HG03457 (cell line): Measurements from ENCODE around the gene STPG2.

Experiments used
- ATAC-seq: cut with Tn5 transposase; IDR thresholded peaks from one replicate; pipeline ENCODE4 v1.9.1; 2021; ENCODE audit warnings: moderate number of reproducible peaks; ENCODE audit not compliant: unreplicated experiment

STPG2 gene

DNA sequence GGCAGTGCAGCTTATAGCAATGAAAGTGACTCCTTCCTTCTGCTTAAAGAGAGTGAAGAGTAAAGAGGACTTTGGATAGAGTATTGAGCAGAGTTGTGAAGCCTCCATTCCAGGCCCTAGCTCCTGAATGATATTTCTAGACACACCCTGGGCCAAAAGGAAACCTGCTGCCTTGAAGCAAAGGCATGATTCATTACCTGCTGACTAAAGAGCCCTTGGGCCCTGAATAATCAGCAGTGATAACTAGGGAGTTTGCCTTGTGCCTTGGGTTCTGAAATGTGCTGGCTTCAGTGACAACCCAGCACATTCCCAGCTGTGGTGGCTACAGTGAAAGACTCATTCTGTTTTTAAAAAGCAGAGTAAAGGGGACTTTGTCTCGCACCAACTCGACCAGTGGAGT lies 49.2 kb downstream of the STPG2 start:
- no peak for ATAC-seq

DNA sequence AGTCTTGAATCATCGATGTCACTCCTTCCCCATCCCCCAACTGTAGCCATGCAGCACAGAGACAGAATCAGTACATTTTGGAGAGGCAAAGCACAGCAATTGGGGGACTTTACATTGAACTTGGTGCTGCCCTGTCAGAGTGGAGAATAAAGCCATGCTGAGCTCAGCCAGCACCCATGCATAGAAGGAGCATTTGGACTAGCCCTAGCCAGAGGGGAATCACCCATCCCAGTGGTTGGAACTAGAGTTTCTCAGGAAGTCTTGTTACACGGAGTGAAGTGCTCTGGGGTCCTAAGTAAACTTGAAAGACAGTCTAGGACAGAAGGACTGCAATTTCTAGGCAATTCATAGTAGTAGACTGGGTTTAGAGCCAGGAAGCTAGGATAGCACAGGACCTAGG lies 49.6 kb downstream of the STPG2 start:
- no peak for ATAC-seq

- ATAC-seq: no peak
Observed at GRCh38 chr4:98092833-98093439, 50.3 kb downstream of the STPG2 start.

- no peak for ATAC-seq
Observed at GRCh38 chr4:98081936-98082335, 61.3 kb downstream of the STPG2 start.

GRCh38 chr4:98068495-98068894 lies 74.8 kb downstream of the STPG2 start:
- ATAC-seq: no peak

- ATAC-seq: no peak
Observed at GRCh38 chr4:98055800-98056501, 87.3 kb downstream of the STPG2 start.

DNA sequence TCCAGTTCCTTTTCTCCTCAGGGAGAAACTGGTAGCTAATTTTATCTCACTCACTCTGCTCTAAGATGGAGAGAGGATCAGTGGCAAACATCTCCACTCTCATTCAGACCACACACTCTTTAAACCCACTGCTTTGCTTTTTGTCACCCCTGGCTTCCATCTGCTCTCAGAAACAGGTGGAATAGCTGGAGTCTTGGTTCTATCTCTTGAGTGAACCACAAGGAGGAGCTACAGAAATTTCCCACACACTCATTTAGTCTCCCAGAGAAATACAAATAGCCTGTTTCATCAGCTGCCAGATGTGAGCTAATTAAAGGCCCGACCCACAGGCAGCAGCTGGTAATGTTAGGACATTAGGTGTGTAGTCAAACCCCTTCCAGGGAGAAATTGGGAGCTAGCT lies 96.6 kb downstream of the STPG2 start:
- no peak for ATAC-seq

DNA sequence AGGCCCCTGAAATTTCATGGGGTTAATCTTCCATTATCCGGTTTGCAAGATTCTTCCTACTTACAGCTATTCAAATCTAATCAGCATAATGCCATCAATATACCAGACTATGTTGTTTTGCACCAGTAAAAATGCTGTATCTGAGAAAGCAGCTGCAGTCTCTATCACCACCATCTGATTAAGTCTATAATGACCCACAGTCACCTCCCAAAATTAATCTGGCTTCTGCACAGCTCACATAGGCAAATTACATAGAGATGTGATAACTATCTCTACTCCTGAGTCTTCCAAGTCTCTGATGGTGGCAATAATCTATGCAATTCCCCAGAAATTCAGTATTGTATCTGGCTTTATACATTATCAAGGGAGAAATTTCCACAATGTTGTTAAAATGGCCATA lies 113.2 kb downstream of the STPG2 start:
- no peak for ATAC-seq

GRCh38 chr4:98027827-98028226 lies 115.4 kb downstream of the STPG2 start:
- ATAC-seq: no peak

- no peak for ATAC-seq
Observed at GRCh38 chr4:98026362-98026761, 116.9 kb downstream of the STPG2 start.

GRCh38 chr4:98006814-98007412 lies 136.4 kb downstream of the STPG2 start:
- no peak for ATAC-seq

DNA sequence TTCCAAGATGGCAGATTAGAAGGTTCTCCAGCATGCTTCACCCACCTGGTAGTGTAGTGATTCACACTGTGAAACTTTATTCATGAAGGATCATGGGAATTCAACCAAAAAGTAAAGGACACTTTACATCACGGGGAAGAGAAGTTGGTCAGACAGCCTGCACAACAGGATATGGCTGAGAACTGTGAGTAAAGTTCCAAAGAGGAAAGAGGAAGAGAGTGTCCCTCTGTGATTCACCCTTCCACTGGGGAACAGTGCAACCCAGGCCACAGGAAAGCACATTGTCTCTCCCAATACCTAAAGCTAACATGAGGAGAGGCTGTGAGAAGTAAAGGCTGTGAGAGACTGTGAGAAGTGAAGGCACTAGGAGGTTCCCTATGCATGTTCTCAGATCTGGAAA lies 137.2 kb downstream of the STPG2 start:
- ATAC-seq: no peak

GRCh38 chr4:98000940-98001339 lies 142.3 kb downstream of the STPG2 start:
- ATAC-seq: no peak

- ATAC-seq: no peak
Observed at GRCh38 chr4:97998203-97998602, 145.1 kb downstream of the STPG2 start.

DNA sequence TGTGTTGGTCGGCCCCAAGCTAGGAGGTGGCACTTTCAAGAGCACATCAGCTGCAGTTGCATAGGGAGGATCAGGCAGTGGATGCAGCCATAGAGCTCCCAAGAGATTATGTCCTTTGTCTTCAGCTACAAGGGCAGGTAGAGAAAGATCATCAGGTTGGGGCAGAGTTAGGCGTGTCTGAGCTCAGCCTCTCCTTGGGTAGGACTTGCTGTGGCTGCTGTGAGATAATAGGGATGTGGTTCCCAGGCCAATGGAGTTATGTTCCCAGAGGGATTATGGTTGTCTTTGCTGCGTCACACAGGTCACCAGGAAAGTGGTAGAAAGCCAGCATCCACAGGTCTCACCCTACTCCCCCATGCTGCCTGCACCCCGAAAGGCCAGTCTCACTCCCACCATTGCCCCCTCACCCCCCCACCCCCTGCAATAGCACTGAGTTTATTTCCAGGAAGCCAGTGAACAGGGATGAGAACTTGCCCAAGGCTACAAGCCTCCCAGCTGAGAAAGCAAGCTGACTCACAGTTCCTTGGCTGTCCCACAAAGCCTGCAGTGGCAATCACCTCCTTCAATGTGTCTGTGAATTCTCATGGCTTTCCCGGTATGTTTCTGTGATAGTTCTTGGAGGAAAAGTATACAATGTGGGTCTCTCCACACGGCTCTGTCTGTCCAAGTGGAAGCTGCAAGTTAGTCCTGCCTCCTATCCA lies 148.4 kb downstream of the STPG2 start:
- no peak for ATAC-seq

DNA sequence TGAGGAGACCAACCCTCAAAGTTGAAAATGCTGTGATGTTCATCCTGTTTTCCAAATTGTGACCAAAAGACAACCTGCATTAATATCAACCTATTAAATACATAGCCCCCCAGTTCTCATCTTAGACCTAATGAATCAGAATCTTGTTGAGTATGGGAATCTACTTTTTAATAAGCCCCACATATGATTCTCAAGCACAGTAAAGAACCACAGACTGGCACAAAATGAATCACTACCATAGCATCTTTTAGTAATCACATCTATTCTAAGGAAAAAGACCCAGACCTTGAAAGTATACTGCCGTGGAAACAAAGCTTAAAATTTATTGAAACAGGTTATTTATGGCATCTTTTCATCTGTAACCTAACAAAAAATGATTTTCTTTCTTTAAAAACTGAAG lies 152.9 kb downstream of the STPG2 start:
- no peak for ATAC-seq

DNA sequence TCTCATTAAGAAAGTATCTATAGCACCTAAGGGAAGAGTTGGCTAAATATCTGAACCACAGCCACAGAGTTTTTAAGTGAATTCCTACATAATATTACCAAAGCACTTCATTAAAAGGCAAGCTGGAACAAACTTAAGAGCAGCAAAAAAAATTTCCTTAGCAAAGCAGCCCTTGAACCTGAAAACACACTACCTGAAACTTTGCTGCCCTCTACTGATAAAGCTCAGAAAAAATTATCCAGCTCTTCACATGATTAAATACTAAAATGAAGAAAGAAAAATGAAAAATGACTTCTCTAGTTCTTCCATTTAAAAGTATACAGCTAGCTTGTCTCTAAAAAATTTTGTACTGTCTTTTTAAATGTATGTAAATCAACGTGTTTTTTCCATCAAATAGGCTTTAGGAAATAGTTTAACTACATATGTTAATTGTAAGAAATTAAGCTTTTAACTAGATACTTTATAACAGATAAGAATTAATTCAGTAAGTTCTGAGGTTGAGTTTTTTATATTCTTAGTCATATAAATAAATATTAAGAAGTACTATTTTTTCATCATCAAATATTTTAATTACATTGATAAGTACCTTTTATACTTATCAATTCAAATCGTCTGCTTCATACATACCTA lies 156.1 kb downstream of the STPG2 start:
- no peak for ATAC-seq

DNA sequence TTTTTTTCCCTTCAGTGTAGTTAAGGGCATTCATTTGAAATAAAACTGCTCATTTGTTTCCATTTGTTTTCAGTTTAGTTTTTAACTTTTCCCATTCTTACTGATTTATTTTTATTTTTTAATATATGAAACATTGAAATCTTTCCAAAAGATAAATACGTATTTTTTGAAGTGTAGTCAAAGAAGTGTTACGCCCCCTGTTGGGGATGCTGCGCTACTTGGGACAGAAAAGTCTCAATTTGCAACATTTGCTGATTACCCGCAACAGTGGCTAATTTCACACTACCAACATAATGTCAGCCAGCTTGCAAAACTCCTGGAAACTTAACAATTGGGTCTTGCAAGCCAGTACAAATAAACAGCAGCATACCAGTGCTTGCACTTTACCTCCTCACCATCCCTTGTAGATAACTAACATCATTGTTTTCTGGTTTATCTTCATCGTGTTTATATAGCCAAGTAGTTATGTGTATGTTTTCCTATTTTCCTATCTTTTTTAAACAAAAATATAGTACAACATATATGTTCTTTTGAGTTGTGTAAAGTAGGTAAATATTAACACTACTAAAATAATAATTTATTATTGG lies 158.6 kb downstream of the STPG2 start:
- ATAC-seq: no peak

DNA sequence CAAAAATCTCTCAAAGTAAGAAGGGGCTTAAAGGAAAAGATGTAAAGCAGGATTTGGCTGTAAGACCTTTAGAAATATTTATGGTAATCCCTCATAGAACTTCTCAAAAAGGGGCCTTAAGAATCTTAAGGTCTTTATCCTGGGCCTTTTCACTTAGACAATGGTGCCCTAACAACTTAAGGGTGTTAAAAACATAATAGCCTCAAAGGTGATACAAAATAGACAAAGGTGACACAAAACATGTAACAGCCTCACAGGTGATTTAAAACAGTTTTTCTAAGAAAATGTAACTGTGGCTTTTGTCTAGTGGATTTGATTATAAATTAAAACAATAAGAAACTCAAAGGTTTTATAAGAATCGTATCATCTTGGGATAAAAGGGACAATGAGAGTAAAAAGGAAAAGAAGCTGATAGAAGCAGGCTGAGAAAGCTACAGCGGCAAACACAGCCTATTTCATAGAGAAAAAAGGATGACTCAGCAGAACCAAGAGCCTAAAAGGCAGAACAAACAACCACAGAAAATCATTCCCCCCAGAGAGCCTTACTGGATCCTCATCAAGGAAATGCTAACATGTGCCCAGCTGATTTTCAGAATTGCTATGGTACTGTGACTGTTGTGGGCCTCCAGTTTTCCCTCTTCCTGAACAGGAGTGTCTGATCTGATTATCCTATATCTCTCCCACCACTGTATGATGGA lies 164.3 kb downstream of the STPG2 start:
- no peak for ATAC-seq

GRCh38 chr4:97953171-97953941 lies 189.9 kb downstream of the STPG2 start:
- ATAC-seq: no peak
